HepG2 (cell line): ENCODE measurements around the gene DMKN. TPM values are rescaled to one million over a fixed set of nuclear protein-coding genes. Genes with fewer than 3 reads are reported as not detected.
A peak's percentile ranks its signal among the peaks of the same experiment; 100 is the strongest.
"Not testable (repeated sequence)": the region's sequence is repeated elsewhere in the genome, so short reads cannot be mapped to it uniquely, and the experiment has no call there.

ENCODE experiments used
- ATAC-seq: fragments of 200-7000 bp; cut with Tn5 transposase; 3 replicates; pipeline ENCODE4 v1.9.1; 2020; ENCODE audit warnings: mild to moderate bottlenecking, moderate library complexity
- BruUV-seq: library from RNA; stranded (reverse); fragments of 400-500 nt; replicated peaks from 2 replicates; lab custom pipeline; 2021; lab: Mats Ljungman, UMichigan
- CTCF ChIA-PET: fragments of 300-600 bp; formaldehyde crosslinking; extraction: SDS; loops from one replicate; lab custom pipeline; 2021; ENCODE audit warnings: low total read pairs, inconsistent platforms, low intra/inter-chr PET ratio; lab: Yijun Ruan, JAX
- POLR2A ChIA-PET: fragments of 350-600 bp; sonication (Branson Sonifier 250); formaldehyde crosslinking; loops from one replicate; lab custom pipeline; 2020; ENCODE audit warnings: antibody characterized with exemption, inconsistent platforms; lab: Yijun Ruan, JAX
- DNase-seq: peaks from one replicate; pipeline ENCODE4 v3.0.0-alpha.2; 2015; ENCODE audit warnings: low spot score
- FAIRE-seq: peaks from 3 replicates; lab custom pipeline; 2011; peaks lifted over from hg19 to GRCh38; lab: Jason Lieb, UNC
- H2AFZ ChIP-seq: one replicate; pipeline ENCODE4 v1.6.1; 2011; ENCODE audit warnings: low read length, inconsistent platforms
- H3K27ac ChIP-seq: fragments of 300-600 bp; 3 replicates; pipeline ENCODE4 v1.8.0; 2011; ENCODE audit warnings: mixed run types, mild to moderate bottlenecking, mixed read lengths, low read length, inconsistent platforms; ENCODE audit not compliant: insufficient read depth; ENCODE audit errors: extremely low read length
- H3K27me3 ChIP-seq, 2 experiments: fragments of 200-600 bp in 1 of 2; 2 replicates in 1 of 2; 3 replicates in 1 of 2; pipeline versions ENCODE4 v1.6.0 to v1.8.0; 2011; ENCODE audit warnings: low read length in 2 of 2, mild to moderate bottlenecking in 2 of 2, moderate library complexity in 2 of 2, inconsistent platforms in 1 of 2; ENCODE audit not compliant: insufficient read depth in 2 of 2, control insufficient read depth in 1 of 2
- H3K36me3 ChIP-seq, 2 experiments: fragments of 200-600 bp in 1 of 2; replicated peaks in 1 of 2; 2 replicates in 1 of 2; 3 replicates in 1 of 2; pipeline versions ENCODE4 v1.5.1 to v1.8.0; 2011; ENCODE audit warnings: low read length in 2 of 2, inconsistent platforms in 1 of 2; ENCODE audit not compliant: insufficient read depth in 2 of 2, control insufficient read depth in 1 of 2
- H3K4me1 ChIP-seq: 2 replicates; pipeline ENCODE4 v1.5.1; 2012; ENCODE audit warnings: low read length, inconsistent platforms; ENCODE audit not compliant: insufficient read depth
- H3K4me2 ChIP-seq: 2 replicates; pipeline ENCODE4 v1.6.0; 2011; ENCODE audit warnings: low read depth, low read length, inconsistent platforms
- H3K4me3 ChIP-seq, 3 experiments: fragments of 200-600 bp in 1 of 3; sonication (generic), shearing (Covaris generic) in 1 of 3; replicated peaks in 1 of 3; 2 replicates each; pipeline ENCODE4 v1.5.1; 2011 to 2016; ENCODE audit warnings: low read length in 3 of 3, inconsistent platforms in 2 of 3, low read depth in 2 of 3, mild to moderate bottlenecking in 2 of 3, control low read depth in 1 of 3, mixed read lengths in 1 of 3; ENCODE audit not compliant: insufficient read depth in 1 of 3
- H3K79me2 ChIP-seq: one replicate; pipeline ENCODE4 v1.6.1; 2011; ENCODE audit warnings: low read length, inconsistent platforms; ENCODE audit not compliant: insufficient read depth
- H3K9ac ChIP-seq: 2 replicates; pipeline ENCODE4 v1.6.0; 2011; ENCODE audit warnings: mild to moderate bottlenecking, low read depth, low read length, inconsistent platforms; ENCODE audit not compliant: insufficient read depth
- H3K9me3 ChIP-seq: 2 replicates; pipeline ENCODE4 v1.5.1; 2012; ENCODE audit warnings: mild to moderate bottlenecking, low read length
- H4K20me1 ChIP-seq: 2 replicates; pipeline ENCODE4 v1.6.0; 2011; ENCODE audit warnings: inconsistent platforms, mild to moderate bottlenecking, low read length, moderate library complexity; ENCODE audit not compliant: insufficient read depth
- CTCF ChIP-seq: sonication (generic); formaldehyde crosslinking; IDR thresholded peaks from 2 replicates; pipeline ENCODE4 v1.5.0; 2020; ENCODE audit warnings: mild to moderate bottlenecking, missing genetic modification reagents, moderate library complexity
- PBX3 ChIP-seq: sonication (generic); formaldehyde crosslinking; IDR thresholded peaks from 2 replicates; pipeline ENCODE4 v1.8.1; 2023; ENCODE audit warnings: missing genetic modification reagents, inconsistent platforms, borderline replicate concordance
- RORA ChIP-seq: sonication (generic); formaldehyde crosslinking; IDR thresholded peaks from 2 replicates; pipeline ENCODE4 v1.5.0; 2020; ENCODE audit warnings: mild to moderate bottlenecking, missing genetic modification reagents, moderate library complexity
- WGBS: methylation state at CpG from one replicate; pipeline ENCODE4 v1.1.6; 2017; ENCODE audit warnings: low lambda C conversion rate; 5-methylcytosine and 5-hydroxymethylcytosine counted together
- in situ Hi-C: cut with HindIII; loops from 2 replicates; pipeline ENCODE4 v1.10.0; 2017; ENCODE audit warnings: low pct_unique_long_range_greater_than_20kb; ENCODE audit not compliant: extremely low pct_ligation_motif_present
- intact Hi-C: fragments of 100-400 bp; cut with micrococcal nuclease; formaldehyde crosslinking; loops from one replicate; pipeline ENCODE4 v1.10.0; 2022; ENCODE audit not compliant: unreplicated experiment
- polyA plus RNA-seq, 8 experiments: library from polyadenylated mRNA; depleted of rRNA in 3 of 8; stranded (reverse) in 7 of 8; unstranded in 1 of 8; fragments of >200 nt; fragmentation: Illumina TruSeq in 4 of 8; extraction: Trizol in 4 of 8; gene quantifications; 2 replicates each; pipeline versions ENCODE4 v1.2.1 to v1.2.3, GENCODE V29; 2011 to 2016; ENCODE audit warnings: low read depth in 4 of 8, missing spikeins in 1 of 8, mixed read lengths in 1 of 8; ENCODE audit not compliant: insufficient read depth in 1 of 8
- total RNA-seq, 5 experiments: library from RNA; depleted of rRNA; stranded (reverse); fragments of >200 nt; fragmentation: Illumina TruSeq; extraction: Trizol; gene quantifications; 2 replicates each; pipeline ENCODE4 v1.2.3, GENCODE V29; 2016; ENCODE audit warnings: low read depth in 1 of 5

The DMKN gene
- total and polyA plus RNA-seq, 2 of the 13 experiments (the other 11 are each of a cell fraction or from before 2014, with no cell fraction given): 50.8 to 57.1 TPM

GRCh38 chr19:35478794-35479677 is 34.4 kb downstream of the DMKN start:
- H3K27ac ChIP-seq: no peak overlapping the region
- in situ Hi-C loops: no loop called here
- H2AFZ ChIP-seq: no peak overlapping the region
- TF ChIP-seq CTCF (CRISPR knock-in tag) (0 out of 2 replicates have a peak, but pooled peaks have one; percentile 4), PBX3 (CRISPR knock-in tag) (no peak)
- 62% methylated on average over 21 of the region's 21 CpGs for WGBS
- no peaks in the 10 kb centered on the region for H4K20me1 ChIP-seq
- no peak overlapping the region for H3K9ac ChIP-seq
- ATAC-seq (no peak), FAIRE-seq (no peak), DNase-seq (no peak)
- peaks cover 11% of the 10 kb centered on the region for H3K4me1 ChIP-seq
- intact Hi-C loops: no loop called here
- H3K36me3 ChIP-seq: no peaks in the 10 kb centered on the region
- ChIA-PET CTCF (no interaction called here), POLR2A (interaction anchor here (0.6 kb wide), 1 partner anchor 169 kb away, joined by 4 read pairs; no protein-coding TSS in a partner anchor)
- H3K27me3 ChIP-seq: no peaks in the 10 kb centered on the region
- no peaks in the 10 kb centered on the region for H3K79me2 ChIP-seq
- BruUV-seq: no TSS peak
- no peak overlapping the region for H3K4me3 ChIP-seq
- no peak overlapping the region for H3K4me2 ChIP-seq
- no peaks in the 10 kb centered on the region for H3K9me3 ChIP-seq

GRCh38 chr19:35476149-35476548 is 37.3 kb downstream of the DMKN start:
- no peak for DNase-seq
- no TSS peak for BruUV-seq
- in situ Hi-C loops: no loop called here
- no peak for ATAC-seq
- no peaks in the 10 kb centered on the region for H3K79me2 ChIP-seq
- no peak for FAIRE-seq
- no peaks in the 10 kb centered on the region for H4K20me1 ChIP-seq
- H3K9me3 ChIP-seq: no peaks in the 10 kb centered on the region
- H3K4me1 ChIP-seq: peaks cover 27% of the 10 kb centered on the region
- no peak overlapping the region for H2AFZ ChIP-seq
- 56% methylated on average over 4 of the region's 4 CpGs for WGBS
- no peak overlapping the region for H3K4me3 ChIP-seq
- POLR2A ChIA-PET: no interaction called here
- no peak overlapping the region for H3K4me2 ChIP-seq
- no peaks in the 10 kb centered on the region for H3K36me3 ChIP-seq
- no peak overlapping the region for H3K9ac ChIP-seq
- no peak overlapping the region for H3K27ac ChIP-seq
- intact Hi-C loops: no loop called here
- H3K27me3 ChIP-seq: no peaks in the 10 kb centered on the region
- CTCF ChIA-PET: no interaction called here
- TF ChIP-seq CTCF (CRISPR knock-in tag) (peak; percentile 32), RORA (no peak)

- H4K20me1 ChIP-seq, H3K9ac ChIP-seq, intact Hi-C loops, H3K27me3 ChIP-seq, H3K36me3 ChIP-seq, ATAC-seq, BruUV-seq, H3K4me3 ChIP-seq, in situ Hi-C loops, DNase-seq, POLR2A ChIA-PET, CTCF ChIA-PET, H3K27ac ChIP-seq, H2AFZ ChIP-seq, H3K4me2 ChIP-seq, H3K9me3 ChIP-seq, FAIRE-seq, H3K79me2 ChIP-seq: not testable (repeated sequence)
- 73% methylated on average over 7 of the region's 7 CpGs for WGBS
- H3K4me1 ChIP-seq: peaks cover 40% of the 10 kb centered on the region
Observed at GRCh38 chr19:35474594-35474993, 38.9 kb downstream of the DMKN start.
